ENCODE data around the gene PLXNB3. TPM values are rescaled to one million over a fixed set of nuclear protein-coding genes. Genes with fewer than 3 reads are reported as not detected.
"Not testable (repeated sequence)": the region's sequence is repeated elsewhere in the genome, so short reads cannot be mapped to it uniquely, and the experiment has no call there.

Gene PLXNB3
- total RNA-seq, 1 donor from 2014 or later = 2.3 TPM

DNA sequence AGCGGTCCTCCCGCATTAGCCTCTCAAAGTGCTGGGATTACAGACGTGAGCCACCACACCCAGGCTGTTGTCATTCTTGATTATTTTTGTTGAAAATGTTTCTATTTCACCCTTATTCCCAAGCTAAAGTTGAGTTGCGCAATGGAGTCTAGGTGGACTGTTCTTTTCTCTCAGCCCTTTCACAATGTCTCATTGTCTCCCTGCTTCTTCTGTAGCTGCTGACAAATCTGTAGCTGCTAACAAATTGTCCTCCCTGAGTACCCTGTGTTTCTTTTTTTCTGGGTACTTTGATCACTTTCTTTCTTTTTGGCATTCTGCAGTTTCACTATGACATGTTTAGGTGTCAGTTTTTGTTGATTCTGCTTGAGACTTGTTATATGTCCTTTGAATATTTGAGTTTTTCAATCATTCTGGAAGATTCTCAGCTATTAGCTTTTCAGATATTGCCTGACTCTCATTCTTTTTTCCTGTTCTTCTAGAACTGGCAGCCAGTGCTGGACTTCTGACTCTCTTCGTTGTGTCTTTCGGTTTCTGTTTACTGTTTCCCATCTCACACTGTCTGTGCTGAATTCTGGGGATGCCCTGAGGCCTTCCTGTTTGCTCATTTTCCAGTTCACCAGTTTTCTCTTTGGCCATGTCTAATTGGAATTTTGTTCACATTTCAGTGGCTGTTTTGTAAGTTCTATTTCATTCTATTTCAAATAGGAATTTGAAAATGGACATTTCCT, 32.8 kb upstream of the PLXNB3 start:
- ATAC-seq (no peak), DNase-seq (ENCODE audit: missing footprints) (no peak)
- intact Hi-C loops (cut with DNase I) = no loop called here

DNA sequence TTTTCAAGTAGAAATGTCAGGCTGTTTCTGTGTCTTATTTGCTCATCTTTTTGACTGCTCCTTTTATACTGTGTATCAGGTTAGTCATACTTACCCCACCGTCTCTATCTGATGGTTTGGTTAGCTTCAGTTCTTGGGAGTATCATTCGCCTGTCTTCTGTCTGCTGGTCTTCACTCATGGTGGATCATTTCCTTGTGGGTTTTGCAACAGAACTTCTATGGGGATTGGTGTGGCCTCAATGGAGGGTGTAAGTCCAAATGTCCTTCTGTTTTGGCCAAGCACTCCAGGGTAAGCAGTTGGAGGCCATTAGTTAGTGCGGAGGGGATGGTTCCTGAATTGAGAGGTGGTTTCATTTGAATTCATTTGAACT, 32.2 kb upstream of the PLXNB3 start:
- intact Hi-C loops (cut with DNase I) = no loop called here
- ATAC-seq (no peak), DNase-seq (ENCODE audit: missing footprints) (no peak)

DNA sequence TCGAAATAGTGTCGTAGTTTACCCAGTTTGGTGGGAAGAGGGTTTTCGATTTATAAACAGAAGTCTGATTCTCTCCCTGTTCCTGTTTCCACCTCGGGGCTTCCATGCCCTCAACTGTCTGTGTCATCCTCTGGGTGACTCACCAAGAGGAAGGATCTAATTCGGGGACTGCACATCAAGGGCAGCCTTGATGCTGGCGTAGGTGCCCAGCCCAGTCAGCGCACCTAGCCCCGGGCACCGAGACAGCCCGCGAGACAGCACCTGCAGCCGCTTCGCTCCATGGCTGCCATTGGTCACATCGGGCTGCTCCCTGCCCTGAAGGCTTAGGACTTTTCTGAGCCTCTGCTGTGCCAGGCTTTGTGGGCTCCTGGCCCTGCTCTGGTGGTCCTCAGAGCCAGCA, 31.6 kb upstream of the PLXNB3 start:
- DNase-seq (ENCODE audit: missing footprints) (no peak), ATAC-seq (no peak)
- intact Hi-C loops (cut with DNase I) = no loop called here

DNA sequence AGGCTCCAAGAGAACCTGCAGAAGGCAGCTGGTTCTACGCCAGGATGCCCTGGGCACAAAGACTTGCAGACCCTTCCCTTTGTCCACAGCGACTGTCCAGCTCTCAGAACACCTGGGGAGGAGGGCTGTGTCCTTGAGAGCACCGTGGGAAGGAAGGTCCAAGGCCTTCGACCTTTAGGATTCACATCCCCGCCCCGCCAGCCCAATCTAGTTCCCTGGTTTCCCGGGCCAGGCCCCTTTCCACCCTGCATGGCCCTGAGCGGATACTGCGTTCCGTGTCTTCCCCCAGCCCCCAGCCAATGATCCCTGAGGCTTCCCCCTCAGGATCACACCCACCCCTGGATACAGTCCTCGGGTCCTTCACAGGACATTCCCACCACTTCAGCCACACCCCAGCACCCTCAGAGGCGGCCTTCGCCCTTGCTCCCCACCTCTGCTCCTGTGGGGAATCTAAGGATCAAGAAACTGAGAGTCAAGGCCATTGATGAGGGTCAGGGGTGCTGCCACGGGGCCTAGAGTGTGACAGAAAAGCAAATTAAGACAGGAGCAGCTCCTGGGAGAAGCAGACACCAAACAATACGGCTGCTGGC, 30.3 kb upstream of the PLXNB3 start:
- no peak for DNase-seq (ENCODE audit: missing footprints)
- intact Hi-C loops (cut with DNase I) = no loop called here

DNA sequence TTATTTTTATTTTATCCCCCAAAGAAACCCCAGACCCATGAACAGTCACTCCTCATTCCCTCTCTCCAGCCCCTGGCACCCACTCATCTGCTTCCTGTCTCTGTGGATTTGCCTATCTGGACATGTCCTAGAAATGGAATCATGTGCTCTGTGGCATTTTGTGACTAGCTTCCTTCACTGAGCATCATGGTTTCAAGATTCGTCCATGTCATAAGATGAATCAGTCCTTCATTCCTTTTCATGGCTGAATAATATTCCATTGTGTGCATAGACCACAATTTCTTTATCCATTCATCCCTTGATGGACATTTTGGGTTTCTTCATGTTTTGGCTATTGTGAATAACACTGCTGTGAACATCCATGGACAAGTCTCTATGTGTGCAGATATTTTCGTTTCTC, 29.2 kb upstream of the PLXNB3 start:
- intact Hi-C loops (cut with DNase I) = no loop called here

More for the DNA sequence above, 30.3 kb upstream of the PLXNB3 start:
- no peak for ATAC-seq

DNA sequence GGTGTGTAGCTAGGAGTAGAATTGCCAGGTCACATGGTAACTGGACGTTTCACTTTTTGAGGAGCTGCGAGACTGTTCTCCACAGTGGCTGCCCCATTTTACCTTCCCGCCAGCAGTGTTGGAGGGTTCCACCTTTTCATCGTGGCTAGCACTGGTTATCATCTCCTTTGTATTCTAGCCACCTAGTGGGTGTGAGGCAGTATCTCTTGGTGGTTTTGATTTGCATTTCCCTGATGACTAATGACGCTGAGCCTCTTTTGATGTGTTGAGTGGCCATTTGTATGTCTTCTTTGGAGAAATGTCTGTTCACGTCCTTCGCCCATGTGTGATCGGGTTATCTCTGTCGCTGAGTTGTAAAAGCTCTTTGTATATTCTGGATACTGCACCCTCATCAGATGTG, 28.8 kb upstream of the PLXNB3 start:
- intact Hi-C loops (cut with DNase I) = no loop called here
- no peak for DNase-seq (ENCODE audit: missing footprints)
- no peak for ATAC-seq

More for the DNA sequence above, 29.2 kb upstream of the PLXNB3 start:
- ATAC-seq (no peak), DNase-seq (ENCODE audit: missing footprints) (no peak)

DNA sequence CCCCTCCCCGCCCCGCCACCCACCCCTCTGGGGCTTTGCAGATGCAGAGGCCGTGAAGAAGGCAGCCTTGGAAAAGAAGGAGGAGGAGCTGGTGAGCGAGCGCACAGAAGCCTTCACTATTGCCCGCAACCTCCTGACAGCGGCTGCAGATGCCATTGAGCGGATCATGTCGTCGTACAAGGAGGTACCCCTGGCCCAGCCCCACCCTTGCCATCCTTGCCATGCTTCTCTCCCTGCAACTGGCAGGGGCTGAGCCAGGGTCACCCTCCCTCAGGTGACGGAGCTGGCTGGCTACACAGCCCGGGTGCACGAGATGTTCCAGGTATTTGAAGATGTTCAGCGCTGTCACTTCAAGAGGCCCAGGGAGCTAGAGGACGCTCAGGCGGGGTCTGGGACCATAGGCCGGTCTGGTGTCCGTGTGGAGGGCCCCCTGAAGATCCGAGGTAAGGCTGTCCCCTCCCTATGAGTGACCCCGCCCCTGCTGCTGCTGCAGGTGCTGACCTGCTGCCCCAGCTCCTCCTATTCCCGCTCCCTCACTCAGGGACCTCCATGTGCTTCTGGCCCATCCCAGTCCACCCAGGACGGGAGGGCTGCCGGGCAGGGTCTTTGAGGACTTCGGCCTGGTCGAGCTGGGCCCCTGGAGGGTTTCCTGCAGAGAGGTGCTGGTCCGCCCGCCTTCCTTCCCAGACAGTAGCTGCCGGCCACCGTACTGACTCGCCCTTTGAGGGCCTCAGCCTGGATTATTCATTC, 27.8 kb upstream of the PLXNB3 start:
- intact Hi-C loops (cut with DNase I) = no loop called here
- no peak for DNase-seq (ENCODE audit: missing footprints)

DNA sequence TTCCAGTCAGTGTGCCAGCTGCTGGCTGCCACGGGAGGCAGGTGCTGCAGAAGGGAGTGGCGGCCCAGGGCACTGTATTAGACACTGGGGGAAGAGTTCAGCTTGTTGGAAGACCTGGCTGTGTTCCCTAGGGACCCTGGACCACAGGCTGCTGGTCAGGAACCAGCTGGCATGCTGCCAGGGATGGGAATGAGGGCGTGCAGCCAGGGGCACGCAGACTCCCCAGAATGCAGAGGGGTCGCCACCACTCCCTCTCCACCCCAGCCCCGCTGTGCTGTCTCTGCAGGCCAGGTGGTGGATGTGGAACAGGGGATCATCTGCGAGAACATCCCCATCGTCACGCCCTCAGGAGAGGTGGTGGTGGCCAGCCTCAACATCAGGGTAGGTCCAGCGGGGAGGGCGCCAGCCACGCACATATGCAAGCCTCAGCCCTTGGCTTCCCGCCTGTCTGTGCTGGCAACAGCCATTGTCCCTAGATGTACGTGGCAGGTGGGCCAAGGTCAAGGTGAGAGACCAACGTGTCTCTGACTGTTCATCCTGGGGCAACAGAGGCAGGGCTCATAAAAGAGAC, 27.1 kb upstream of the PLXNB3 start:
- DNase-seq (ENCODE audit: missing footprints) (no peak), ATAC-seq (no peak)
- intact Hi-C loops (cut with DNase I) = no loop called here

More for the DNA sequence above, 27.8 kb upstream of the PLXNB3 start:
- no peak for ATAC-seq

DNA sequence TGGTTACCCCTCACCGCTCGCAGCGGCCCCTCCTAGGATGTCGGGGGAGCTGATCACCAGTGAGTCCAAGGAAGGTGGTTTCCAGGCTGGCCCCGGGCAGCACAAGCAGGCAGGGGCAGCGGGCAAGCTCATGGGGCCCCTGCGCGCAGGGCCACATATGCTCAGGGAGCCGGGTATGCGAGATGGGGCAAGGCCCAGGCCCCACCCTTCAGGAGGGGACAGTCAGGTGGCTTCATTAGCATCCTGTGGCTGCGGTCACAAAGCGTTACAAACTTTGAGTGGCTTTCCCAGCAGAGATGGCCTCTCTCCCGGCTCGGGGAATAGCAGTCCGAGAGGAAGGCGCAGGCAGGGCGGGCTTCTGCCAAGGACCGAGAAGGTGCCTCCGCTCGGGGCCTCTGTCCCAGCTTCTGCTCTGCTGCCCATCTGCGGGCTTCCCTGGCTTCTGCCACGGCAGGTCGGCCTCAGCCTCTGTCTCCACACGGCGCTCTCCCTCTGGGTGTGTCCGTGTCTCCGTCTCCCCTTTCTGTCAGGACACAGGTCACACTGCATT, 25.9 kb upstream of the PLXNB3 start:
- intact Hi-C loops (cut with DNase I) = no loop called here
- no peak for DNase-seq (ENCODE audit: missing footprints)
- no peak for ATAC-seq

DNA sequence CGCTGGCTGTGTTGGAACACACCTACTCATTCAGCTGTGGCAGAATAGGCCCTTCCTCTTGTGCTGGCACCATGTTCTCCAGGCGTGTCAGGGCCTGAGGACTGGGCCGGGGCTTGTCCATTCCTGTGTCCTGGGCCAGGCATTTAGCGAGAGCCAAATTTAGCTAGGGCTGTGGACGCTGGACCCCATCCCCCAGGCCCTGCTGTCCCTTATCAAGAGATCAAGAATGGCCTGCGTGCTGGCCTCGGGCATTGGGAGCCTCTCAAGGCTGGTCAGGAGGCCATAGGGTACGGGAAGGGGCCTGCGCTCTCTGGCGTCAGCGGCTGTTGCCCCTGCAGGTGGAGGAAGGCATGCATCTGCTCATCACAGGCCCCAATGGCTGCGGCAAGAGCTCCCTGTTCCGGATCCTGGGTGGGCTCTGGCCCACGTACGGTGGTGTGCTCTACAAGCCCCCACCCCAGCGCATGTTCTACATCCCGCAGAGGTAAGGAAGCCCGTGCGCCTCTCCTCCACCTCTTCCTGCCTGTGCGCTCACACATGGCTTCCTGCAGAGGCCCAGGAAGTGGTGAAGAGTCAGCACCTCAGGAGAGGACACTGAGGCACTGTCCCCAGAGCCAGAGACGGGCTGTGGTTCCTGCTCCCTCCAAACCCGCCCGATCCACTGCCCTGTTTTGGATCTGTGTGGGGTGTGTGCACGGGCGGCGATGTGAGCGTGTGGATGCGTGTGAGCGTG, 24.1 kb upstream of the PLXNB3 start:
- no peak for ATAC-seq
- intact Hi-C loops (cut with DNase I) = no loop called here

DNA sequence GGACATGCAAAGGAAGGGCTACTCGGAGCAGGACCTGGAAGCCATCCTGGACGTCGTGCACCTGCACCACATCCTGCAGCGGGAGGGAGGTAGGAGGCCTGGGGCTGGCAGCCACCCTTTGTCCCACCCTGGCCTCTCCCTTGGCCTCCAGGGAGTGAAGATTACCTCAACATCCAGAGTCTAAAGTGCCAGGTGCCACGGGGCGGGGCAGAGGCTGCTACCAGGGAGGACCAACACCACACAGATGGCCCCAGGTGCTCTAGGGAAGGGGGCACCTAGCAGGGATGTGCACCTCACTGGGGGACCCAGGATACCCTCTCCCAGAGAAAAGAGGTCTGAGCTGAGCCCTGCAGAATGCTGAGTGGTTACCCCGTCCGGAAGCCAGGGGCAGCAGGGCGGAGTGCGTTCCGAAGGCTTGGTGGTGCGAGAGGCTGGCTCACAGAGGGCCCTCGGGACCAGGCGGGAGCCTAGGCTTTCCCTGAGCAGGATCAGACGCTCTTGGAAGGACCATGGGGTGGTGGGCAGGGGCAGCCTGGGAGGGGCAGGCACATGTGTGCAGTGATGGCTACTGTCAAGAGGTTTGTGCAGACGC, 23.3 kb upstream of the PLXNB3 start:
- ATAC-seq (no peak), DNase-seq (ENCODE audit: missing footprints) (no peak)
- intact Hi-C loops (cut with DNase I) = no loop called here

More for the DNA sequence above, 24.1 kb upstream of the PLXNB3 start:
- DNase-seq (ENCODE audit: missing footprints) = no peak

DNA sequence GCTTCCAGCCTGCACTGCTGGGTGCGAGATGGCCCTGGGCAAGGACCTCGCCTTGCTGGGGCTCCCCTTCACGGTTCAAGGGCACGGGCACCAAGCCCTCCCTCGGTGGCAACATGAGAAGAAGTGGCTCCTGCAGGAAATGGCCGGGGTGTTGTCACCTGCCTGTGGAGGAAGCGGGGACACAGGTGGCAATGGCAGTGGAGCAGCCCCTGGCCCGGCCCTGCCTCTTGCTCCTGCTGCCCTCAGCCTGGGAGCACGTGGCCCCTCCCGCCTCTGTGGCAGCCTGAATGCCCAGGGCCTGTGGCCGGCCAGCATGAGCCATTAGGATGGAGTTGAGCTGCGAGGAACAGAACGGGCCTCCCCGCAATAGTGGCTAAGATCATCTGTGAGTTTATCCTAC, 22.6 kb upstream of the PLXNB3 start:
- ATAC-seq (no peak), DNase-seq (ENCODE audit: missing footprints) (no peak)
- intact Hi-C loops (cut with DNase I) = no loop called here

DNA sequence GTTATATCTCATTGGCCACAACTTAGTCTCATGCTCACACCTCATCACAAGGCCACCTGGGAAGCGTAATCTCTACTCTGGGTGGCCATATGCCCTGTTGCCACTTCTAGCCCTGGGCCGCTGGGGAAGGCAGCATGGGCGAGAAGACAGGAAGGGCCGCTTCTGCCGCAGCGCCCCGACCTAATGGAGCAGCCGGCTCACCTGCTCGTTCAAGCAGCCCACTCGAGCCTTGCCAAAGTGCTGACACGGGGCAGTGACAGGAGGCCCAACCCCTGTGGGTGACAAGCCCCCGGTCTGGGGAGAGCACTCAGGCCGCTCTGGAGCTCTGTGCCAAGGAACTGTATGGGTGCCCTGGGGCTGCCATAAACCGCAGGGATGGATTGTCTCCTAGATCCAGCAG, 21.9 kb upstream of the PLXNB3 start:
- DNase-seq (ENCODE audit: missing footprints); intact Hi-C loops (cut with DNase I); ATAC-seq: not testable (repeated sequence)

DNA sequence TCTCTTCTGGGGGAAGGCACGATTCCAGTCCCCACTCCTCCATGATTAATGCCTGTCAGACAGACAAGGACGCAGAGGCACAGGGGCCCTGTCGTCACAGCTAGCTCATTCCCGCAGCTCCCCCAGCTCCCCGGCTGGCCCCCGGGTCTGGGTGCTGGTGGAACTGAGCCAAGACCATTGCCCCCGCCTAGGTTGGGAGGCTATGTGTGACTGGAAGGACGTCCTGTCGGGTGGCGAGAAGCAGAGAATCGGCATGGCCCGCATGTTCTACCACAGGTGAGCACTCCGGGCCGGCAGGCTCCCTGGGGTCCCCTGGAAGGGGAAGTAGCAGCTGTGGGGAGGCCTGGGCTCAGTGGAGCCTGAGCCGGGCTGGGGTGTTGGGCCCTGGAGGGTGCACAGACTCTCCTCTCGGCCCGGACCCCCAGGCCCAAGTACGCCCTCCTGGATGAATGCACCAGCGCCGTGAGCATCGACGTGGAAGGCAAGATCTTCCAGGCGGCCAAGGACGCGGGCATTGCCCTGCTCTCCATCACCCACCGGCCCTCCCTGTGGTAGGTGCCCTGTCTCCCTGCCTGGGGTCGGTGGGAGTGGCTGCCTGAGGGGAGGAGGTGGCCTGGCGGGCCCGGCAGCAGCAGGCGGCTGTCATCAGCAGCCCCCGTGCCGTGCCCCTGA, 21.1 kb upstream of the PLXNB3 start:
- DNase-seq (ENCODE audit: missing footprints); ATAC-seq; intact Hi-C loops (cut with DNase I): not testable (repeated sequence)

DNA sequence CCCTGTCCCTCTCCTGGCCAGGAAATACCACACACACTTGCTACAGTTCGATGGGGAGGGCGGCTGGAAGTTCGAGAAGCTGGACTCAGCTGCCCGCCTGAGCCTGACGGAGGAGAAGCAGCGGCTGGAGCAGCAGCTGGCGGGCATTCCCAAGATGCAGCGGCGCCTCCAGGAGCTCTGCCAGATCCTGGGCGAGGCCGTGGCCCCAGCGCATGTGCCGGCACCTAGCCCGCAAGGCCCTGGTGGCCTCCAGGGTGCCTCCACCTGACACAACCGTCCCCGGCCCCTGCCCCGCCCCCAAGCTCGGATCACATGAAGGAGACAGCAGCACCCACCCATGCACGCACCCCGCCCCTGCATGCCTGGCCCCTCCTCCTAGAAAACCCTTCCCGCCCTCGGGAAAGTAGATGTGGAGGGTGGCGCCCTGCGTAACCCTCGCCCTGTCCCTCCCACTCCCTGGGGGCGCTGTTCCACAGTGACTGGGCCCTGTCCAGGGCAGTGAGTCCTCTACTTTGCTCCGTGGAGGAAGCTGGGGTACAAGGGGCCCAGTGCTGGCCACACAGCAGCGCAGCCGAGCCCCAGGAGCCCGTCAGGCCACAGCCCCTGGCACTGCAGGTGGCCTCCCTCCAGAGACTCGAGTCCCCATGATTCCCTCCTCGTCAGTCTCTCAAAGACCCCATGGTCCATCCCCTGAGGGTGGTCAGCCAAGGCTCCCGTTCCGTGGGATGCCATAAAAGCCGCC, 20.4 kb upstream of the PLXNB3 start:
- intact Hi-C loops (cut with DNase I); DNase-seq (ENCODE audit: missing footprints); ATAC-seq: not testable (repeated sequence)

DNA sequence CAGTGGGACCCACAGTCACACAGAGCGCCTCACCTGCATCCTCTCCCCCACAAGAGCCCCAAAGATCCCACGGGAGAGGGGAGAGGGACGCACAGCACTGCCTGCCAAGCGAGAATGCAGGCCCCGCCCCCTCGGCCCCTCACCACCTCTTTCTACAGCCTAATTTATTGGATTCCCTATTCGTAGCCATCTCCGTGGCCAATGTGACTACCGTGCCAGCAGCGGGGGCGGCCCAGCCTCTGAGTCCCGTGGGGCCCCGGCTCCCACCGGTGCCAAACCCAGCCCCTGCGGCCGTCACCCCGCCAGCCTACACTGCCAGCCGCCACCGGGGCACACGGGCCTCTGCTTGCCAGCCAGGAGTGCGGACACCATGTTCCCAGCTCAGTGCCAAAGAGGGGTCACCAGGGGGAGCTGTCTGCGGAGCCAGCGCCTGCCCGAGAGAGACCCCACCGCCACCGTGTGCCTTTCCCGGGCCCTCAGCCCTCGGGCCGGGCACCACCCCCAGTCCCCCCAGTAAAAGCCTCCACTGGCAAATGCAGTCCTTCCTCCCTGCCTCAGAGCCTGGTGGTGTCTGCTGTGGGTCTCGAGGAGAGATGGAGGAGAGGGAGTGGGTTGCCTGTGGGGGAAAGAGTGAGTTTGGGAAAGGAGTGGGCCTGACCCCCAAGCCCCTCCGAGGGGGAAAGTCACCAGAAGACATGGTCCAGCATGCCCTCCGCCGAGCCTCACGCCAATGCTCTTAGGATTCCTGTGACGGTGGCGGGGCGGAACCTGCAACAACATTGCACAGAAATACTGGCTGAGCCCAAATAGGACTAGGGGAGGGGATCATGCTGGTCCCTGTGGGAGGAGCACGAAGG, 19.6 kb upstream of the PLXNB3 start:
- ATAC-seq (no peak), DNase-seq (ENCODE audit: missing footprints) (no peak)
- intact Hi-C loops (cut with DNase I) = no loop called here

All from Right ventricle myocardium inferior (tissue), 1 donor.